Posterior cingulate gyrus (tissue), 11 donors: Measurements from ENCODE around the gene ARHGEF17.
A peak's percentile ranks its signal among the peaks of the same experiment; 100 is the strongest.

Experiments
- DNase-seq, 10 donors: peaks; one replicate each; pipeline versions ENCODE4 v3.0.0 to v3.0.0-alpha.2; 2020 to 2021; ENCODE audit warnings: mixed read lengths in 3 of 10
- intact Hi-C: fragments of 100-400 bp; cut with DNase I; formaldehyde crosslinking; loops from one replicate; pipeline ENCODE4 v1.15.1; 2023

Gene ARHGEF17, protein sequence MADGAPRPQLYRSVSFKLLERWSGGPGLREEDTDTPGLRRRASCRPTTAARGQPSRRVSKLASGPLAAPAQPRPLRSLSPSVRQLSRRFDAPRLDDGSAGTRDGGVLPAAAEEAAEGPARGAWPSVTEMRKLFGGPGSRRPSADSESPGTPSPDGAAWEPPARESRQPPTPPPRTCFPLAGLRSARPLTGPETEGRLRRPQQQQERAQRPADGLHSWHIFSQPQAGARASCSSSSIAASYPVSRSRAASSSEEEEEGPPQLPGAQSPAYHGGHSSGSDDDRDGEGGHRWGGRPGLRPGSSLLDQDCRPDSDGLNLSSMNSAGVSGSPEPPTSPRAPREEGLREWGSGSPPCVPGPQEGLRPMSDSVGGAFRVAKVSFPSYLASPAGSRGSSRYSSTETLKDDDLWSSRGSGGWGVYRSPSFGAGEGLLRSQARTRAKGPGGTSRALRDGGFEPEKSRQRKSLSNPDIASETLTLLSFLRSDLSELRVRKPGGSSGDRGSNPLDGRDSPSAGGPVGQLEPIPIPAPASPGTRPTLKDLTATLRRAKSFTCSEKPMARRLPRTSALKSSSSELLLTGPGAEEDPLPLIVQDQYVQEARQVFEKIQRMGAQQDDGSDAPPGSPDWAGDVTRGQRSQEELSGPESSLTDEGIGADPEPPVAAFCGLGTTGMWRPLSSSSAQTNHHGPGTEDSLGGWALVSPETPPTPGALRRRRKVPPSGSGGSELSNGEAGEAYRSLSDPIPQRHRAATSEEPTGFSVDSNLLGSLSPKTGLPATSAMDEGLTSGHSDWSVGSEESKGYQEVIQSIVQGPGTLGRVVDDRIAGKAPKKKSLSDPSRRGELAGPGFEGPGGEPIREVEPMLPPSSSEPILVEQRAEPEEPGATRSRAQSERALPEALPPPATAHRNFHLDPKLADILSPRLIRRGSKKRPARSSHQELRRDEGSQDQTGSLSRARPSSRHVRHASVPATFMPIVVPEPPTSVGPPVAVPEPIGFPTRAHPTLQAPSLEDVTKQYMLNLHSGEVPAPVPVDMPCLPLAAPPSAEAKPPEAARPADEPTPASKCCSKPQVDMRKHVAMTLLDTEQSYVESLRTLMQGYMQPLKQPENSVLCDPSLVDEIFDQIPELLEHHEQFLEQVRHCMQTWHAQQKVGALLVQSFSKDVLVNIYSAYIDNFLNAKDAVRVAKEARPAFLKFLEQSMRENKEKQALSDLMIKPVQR (N-terminal part only)

DNA sequence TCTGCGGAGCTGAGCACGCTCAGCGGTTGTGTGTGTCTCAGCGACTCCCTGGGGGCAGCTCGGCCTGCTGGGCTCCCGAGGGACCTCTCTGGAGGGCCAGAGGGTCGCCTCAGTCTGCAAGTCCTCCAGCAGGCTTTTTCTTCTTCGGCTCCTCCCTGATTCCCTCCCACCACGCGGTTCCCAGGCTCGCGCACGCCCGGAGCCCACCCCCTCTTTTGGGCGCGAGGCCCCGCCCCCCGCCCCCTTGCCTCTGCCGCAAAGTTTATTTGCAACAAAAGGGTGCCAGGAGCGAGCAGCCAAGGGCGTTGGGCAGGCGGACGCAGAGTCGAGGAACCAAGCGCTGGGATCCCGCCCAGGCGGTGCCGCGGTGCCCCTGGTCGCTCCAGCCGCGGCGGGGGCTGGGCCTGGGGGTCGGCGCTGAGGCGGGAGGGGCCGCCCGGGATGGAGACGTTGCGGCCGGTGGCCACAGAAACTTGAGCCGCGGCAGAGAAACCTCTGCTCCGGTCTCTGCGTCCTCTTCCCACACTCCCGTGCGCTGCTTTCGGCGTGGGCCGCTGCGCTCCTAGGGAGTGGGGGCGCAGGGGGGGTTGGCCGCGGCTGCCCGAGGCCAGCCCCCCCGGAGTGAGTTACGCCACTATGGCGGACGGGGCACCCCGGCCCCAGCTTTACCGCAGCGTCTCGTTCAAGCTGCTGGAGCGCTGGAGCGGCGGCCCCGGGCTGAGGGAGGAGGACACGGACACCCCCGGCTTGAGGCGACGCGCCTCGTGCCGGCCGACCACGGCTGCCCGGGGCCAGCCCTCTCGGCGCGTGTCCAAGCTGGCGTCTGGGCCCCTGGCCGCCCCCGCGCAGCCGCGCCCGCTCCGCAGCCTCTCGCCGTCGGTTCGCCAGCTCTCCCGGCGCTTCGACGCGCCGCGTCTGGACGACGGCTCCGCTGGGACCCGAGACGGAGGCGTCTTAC is at the start of gene ARHGEF17:
Gene ARHGEF17 (plus strand): TSS at position 274 of the 958 bp plus-strand sequence. CDS start 363 bp downstream, at position 637.
- intact Hi-C loops = loop anchor here (5.0 kb wide), 1 partner anchor 354 kb away; no protein-coding TSS in a partner anchor
- DNase-seq = peak in 6 of 10 donors; percentile 39 to 88 (median 48)

DNA sequence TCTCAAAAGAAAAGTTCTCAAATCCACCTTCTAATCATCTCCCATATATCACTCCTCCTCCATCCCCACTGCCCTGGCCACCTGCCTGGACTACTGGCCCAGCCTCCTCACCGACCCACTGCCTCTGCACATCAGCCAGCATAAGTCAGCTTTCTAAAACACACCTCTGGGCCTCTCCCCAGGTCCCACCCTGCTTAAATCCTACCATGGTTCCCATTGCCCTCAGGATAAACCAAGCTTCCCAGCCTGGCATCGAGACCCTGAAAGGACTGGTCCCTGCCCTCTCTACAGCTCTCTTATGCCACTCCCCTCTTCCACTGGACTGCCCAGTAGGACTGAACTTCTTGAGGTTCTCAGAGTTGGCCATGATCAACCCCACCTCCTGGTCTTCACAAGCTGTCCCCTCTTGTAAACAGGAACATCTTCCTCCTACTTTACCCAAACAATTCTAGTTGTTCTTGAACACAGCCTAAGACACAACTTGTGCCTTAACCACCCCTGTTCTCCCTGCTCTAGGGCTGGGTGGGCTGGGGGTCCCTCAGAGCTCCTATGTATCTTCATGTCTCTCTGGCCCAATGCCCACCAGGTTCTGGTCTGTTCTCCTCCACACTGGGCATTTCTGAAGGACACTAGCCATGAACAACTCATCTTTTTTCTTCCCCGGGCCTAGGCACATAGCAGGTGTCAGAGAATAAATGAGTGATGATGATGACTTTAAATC is 48.5 kb upstream of the ARHGEF17 start:
- intact Hi-C loops = no loop called here
- peak in 1 of 10 donors; percentile 34 for DNase-seq

DNA sequence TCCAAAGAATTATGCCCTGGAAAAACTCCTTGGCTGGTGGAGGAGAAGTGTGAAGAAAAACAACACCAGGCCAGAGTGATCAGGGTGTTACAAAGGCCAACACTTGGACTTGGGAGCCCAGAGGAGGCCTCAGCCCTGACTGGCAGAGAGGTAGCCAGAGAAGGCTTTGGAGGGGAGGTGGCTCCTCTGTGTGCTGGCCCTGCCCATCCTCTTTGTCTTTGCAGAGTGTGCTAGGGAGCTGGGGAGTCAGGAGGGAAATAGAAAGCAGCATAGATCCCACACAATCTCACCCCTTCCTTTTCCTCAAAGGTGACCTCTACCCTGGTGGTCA is 48.0 kb upstream of the ARHGEF17 start:
- intact Hi-C loops = no loop called here
- DNase-seq = peak in 1 of 10 donors; percentile 11

GRCh38 chr11:73262851-73263495 is 45.1 kb upstream of the ARHGEF17 start:
- intact Hi-C loops = no loop called here
- peak in 2 of 10 donors; percentile 9 to 21 for DNase-seq

DNA sequence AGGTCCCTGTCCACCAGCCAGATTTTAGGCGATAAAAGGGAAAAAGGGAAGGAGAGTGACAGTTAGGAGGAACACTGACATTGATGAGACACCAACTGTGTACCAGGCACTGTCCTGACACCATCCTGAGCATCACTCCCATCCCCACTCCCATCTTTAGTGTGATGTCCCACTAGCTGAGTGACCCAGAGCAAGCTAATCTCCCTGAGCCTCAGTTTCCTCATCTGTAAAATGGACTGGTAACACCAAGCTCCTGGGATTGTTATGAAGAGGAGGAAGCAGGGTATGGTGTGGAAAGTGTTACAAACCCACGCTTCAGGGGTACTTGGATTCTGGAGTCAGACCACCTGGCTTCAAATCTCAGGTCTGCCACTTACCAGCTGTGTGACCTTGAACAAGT is 44.4 kb upstream of the ARHGEF17 start:
- DNase-seq = no peak
- intact Hi-C loops = no loop called here

- intact Hi-C loops = no loop called here
- DNase-seq = peak in 2 of 10 donors; percentile 25 to 58
These were observed 42.7 kb upstream of the ARHGEF17 start for GRCh38 chr11:73265278-73265810.

DNA sequence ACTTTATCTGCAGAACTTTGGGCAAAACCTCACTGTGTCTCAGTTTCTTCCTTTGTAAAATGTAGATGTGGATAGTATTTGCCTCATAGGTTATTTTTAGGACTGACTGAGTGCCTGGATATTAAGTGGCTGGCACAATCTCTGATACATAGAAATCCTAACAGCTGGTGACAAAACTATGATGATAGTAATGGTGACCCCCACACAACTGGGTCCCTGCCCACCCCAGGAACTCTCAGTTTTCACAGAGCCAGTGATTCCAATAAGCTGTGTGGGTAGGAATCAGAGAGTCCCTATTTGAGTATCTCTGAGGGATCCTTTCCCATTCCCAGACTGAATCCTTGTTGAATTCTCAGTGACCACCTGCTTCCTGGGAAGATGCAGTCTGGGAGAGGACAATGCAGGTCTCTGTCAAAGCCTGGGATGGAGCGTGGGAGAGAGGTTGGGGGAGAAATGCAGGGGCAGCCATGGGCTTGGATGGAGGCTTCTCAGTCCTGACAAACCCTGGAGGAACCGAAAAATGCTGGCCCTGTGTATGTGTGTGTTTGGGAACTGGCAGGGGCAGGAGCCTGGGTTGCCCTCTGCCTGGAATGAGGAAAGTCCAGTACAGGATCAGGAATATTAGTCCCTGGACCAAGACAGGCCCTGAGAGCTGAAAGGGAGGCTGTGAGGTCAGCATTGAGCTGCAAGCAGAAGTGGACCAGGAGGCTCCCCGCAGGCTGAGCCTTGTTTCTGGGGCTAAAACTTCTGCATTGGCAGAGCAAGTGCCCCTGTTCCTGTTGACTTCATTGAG is 42.0 kb upstream of the ARHGEF17 start:
- intact Hi-C loops = no loop called here
- DNase-seq = peak in 2 of 10 donors; percentile 36 to 43

DNA sequence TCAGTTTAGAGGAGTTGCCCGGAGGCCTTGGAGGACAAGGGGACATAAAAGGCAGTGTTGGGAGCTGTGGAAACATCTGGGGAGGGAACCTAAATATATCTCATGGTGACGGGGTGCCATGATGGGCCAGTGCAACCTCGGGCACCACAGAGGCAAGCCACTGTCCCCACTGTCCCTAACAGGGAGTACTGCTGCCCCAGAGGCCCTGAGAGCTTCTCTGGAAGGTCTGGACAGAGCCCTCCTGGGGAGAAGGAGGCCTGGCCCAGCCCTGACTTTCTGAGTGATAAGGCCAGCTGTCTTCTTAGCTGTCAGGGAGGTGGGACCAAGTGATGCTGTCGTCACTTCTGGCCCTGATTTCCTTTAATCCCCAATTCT is 41.4 kb upstream of the ARHGEF17 start:
- peak in 1 of 10 donors; percentile 43 for DNase-seq
- intact Hi-C loops = no loop called here

- peak in 2 of 10 donors; percentile 5 to 9 for DNase-seq
- intact Hi-C loops = no loop called here
These were observed 40.8 kb upstream of the ARHGEF17 start for GRCh38 chr11:73267122-73267846.

DNA sequence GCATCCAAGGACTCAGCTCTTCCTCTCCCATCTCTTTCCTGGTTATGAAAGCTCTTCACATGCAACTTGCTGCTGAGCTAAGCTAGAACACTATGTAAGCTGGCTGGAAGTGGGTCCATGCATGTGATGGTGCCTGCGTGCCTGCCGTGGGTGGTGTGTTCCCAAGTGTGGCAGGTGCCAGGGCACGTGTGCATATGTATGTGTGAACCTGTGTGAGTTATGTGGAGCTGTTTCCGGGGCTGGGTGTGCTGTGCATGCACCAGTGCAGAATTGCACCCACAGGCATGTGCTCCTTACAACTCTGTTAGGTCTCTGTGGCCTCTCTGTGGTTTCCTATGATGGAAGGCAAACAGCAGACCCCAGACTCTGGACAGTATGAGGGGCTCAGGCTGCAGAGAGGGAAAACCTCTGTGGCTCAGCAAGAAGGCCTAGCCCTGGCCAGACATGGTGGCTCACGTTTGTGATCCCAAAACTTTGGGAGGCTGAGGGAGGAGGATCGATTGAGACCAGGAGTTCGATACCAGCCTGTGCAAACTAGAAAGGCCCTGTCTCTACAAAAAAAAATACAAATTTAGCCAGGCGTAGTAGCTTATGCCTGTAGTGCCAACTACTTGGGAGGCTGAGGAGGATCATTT is 40.1 kb upstream of the ARHGEF17 start:
- intact Hi-C loops = no loop called here
- peak in 2 of 10 donors; percentile 50 to 77 for DNase-seq

DNA sequence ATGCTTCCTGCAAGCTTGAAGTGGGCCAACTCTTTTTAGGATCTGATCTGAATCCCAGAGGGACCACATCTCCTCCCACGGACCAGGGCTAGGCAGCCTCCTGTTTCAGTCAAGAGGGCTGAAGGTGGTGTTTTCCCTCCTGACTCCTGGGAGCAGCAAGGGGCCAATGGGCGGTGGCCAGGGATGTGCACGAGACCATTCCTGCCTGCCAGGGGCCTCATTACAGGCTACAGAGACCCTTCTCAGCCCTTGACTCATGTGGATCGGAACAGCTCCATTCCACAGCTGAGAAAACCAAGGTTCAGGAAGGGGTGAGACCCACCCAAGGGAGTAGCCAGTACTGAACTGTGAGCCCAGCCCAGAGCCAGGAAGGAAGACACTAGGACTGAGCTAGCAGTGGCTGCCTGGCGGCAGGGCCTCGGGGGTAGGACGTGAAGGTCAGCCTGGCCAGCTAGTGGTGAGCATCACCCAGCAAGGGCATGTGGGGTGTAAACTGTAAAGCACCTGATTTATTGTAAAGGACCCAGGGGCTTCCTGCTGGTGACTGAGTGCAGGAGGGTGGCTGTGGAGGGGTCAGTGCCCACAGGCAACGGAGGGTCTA is 39.3 kb upstream of the ARHGEF17 start:
- intact Hi-C loops = no loop called here
- peak in 2 of 10 donors; percentile 39 to 75 for DNase-seq

- intact Hi-C loops = no loop called here
- DNase-seq = peak in 2 of 10 donors; percentile 27 to 52
These were observed 38.5 kb upstream of the ARHGEF17 start for GRCh38 chr11:73269459-73270015.

- DNase-seq = peak in 2 of 10 donors; percentile 20 to 31
- intact Hi-C loops = no loop called here
These were observed 37.8 kb upstream of the ARHGEF17 start for GRCh38 chr11:73270016-73270854.

DNA sequence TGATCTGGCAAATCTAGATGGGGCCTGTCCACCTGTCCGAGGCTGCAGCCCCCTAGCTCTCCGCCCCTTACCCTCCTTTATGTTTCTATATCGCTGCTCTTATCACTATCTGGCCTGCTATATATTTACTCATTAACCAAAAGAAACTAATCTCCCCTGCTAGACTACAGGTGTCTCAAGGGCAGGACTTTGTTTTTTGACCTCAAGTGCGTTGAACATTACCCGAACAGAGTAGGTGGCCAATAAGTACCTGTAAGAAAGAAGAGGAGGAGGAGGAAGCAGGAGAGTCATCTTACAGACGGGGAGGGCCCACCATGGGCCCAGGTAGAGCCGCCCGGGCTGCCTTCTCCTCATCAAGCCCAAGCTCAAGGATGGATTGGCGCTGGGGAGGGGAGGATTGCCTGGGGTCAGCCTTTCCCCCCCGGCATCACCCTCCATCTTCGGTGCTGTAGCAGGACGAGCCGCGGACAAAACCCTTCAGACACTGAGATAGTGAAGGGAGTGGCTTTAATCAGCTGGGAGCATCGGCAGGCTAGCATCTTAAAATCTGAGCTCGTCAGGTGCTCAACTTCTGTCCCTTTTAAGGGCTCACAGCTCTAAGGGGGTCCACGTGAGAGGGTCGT is 37.1 kb upstream of the ARHGEF17 start:
- peak in 3 of 10 donors; percentile 12 to 73 (median 35) for DNase-seq
- intact Hi-C loops = no loop called here
